OCI-LY1 (cell line): ENCODE results near the gene VTCN1.

ENCODE experiments used
- H2AFZ ChIP-seq: fragments of 200-600 bp; sonication (generic), shearing (Covaris generic); 2 replicates; pipeline ENCODE4 v1.6.0; 2014; ENCODE audit warnings: antibody characterized with exemption, mild to moderate bottlenecking, low read length
- H3F3A ChIP-seq: fragments of 200-600 bp; sonication (generic), shearing (Covaris generic); 2 replicates; pipeline ENCODE4 v1.6.0; 2014; ENCODE audit warnings: mild to moderate bottlenecking, antibody characterized with exemption, low read length, moderate library complexity; ENCODE audit not compliant: insufficient read depth
- H3K27ac ChIP-seq: fragments of 200-600 bp; sonication (generic); 2 replicates; pipeline ENCODE4 v1.5.1; 2014; ENCODE audit warnings: low read length, mixed run types, mild to moderate bottlenecking, low read depth; ENCODE audit not compliant: poor library complexity, severe bottlenecking
- H3K27me3 ChIP-seq: fragments of 200-600 bp; sonication (generic); 2 replicates; pipeline ENCODE4 v1.6.0; 2014; ENCODE audit warnings: antibody characterized with exemption, mild to moderate bottlenecking, low read length, moderate library complexity; ENCODE audit not compliant: insufficient read depth
- H3K36me3 ChIP-seq: fragments of 200-600 bp; sonication (generic); 2 replicates; pipeline ENCODE4 v1.6.1; 2014; ENCODE audit warnings: mild to moderate bottlenecking, antibody characterized with exemption, low read length, moderate library complexity, mixed read lengths; ENCODE audit not compliant: insufficient read depth
- H3K4me1 ChIP-seq: fragments of 200-600 bp; sonication (generic); 2 replicates; pipeline ENCODE4 v1.5.1; 2014; ENCODE audit warnings: mild to moderate bottlenecking, low read length, moderate library complexity; ENCODE audit not compliant: insufficient read depth, severe bottlenecking
- H3K4me2 ChIP-seq: fragments of 200-600 bp; sonication (generic), shearing (Covaris generic); 2 replicates; pipeline ENCODE4 v1.6.1; 2014; ENCODE audit warnings: low read length
- H3K4me3 ChIP-seq: fragments of 200-600 bp; sonication (generic); 2 replicates; pipeline ENCODE4 v1.5.1; 2014; ENCODE audit warnings: low read length, low read depth, mild to moderate bottlenecking, mixed read lengths; ENCODE audit not compliant: poor library complexity, severe bottlenecking
- H3K79me2 ChIP-seq: fragments of 200-600 bp; shearing (Covaris generic); 2 replicates; pipeline ENCODE4 v1.6.1; 2016; ENCODE audit warnings: mixed run types, low read length, mixed read lengths; ENCODE audit not compliant: insufficient read depth
- H3K9ac ChIP-seq: fragments of 200-600 bp; sonication (generic), shearing (Covaris generic); 2 replicates; pipeline ENCODE4 v1.6.1; 2014; ENCODE audit warnings: mild to moderate bottlenecking, low read length, mixed read lengths
- H3K9me2 ChIP-seq: fragments of 200-600 bp; sonication (generic), shearing (Covaris generic); 2 replicates; pipeline ENCODE4 v1.6.1; 2014; ENCODE audit warnings: low read depth, mild to moderate bottlenecking, low read length, mixed read lengths
- H3K9me3 ChIP-seq: fragments of 200-600 bp; shearing (Covaris generic); 2 replicates; pipeline ENCODE4 v1.6.1; 2014; ENCODE audit warnings: low read length, mixed read lengths
- H4K20me1 ChIP-seq: fragments of 200-600 bp; sonication (generic), shearing (Covaris generic); 2 replicates; pipeline ENCODE4 v1.6.0; 2016; ENCODE audit warnings: mild to moderate bottlenecking, low read length; ENCODE audit not compliant: insufficient read depth
- CTCF ChIP-seq: fragments of 200-600 bp; sonication (generic), shearing (Covaris generic); IDR thresholded peaks from 2 replicates; pipeline ENCODE4 v1.5.1; 2017; ENCODE audit warnings: mild to moderate bottlenecking, antibody characterized with exemption, low read length, moderate library complexity, mixed read lengths
- EZH2 ChIP-seq: fragments of 200-600 bp; sonication (generic), shearing (Covaris generic); IDR thresholded peaks from 2 replicates; pipeline ENCODE4 v1.8.0; 2017; ENCODE audit warnings: borderline replicate concordance, mixed run types, mild to moderate bottlenecking, antibody characterized with exemption, low read length, moderate library complexity, mixed read lengths

The VTCN1 gene

GRCh38 chr1:117097443-117097842 lies 113.3 kb downstream of the VTCN1 start:
- TF ChIP-seq CTCF (no peak), EZH2 (no peak)
- Histone ChIP-seq H3F3A (no peaks in the 10 kb centered on the region), H3K4me3 (no peak overlapping the region), H3K4me2 (no peak overlapping the region), H3K4me1 (no peaks in the 10 kb centered on the region), H3K27ac (no peak overlapping the region), H3K9ac (no peak overlapping the region), H3K9me2 (no peaks in the 10 kb centered on the region), H4K20me1 (no peaks in the 10 kb centered on the region), H3K36me3 (peaks cover 99% of the 10 kb centered on the region), H2AFZ (no peak overlapping the region), H3K27me3 (no peaks in the 10 kb centered on the region), H3K79me2 (no peaks in the 10 kb centered on the region), H3K9me3 (no peaks in the 10 kb centered on the region)

- no peak overlapping the region for H2AFZ ChIP-seq
- no peaks in the 10 kb centered on the region for H3K4me1 ChIP-seq
- TF ChIP-seq EZH2 = no peak
- TF ChIP-seq CTCF = no peak
- H3F3A ChIP-seq = no peaks in the 10 kb centered on the region
- H3K27me3 ChIP-seq = no peaks in the 10 kb centered on the region
- no peak overlapping the region for H3K4me3 ChIP-seq
- H3K9ac ChIP-seq = no peak overlapping the region
- H3K9me3 ChIP-seq = no peaks in the 10 kb centered on the region
- H3K9me2 ChIP-seq = no peaks in the 10 kb centered on the region
- H3K27ac ChIP-seq = no peak overlapping the region
- H3K4me2 ChIP-seq = no peak overlapping the region
- H4K20me1 ChIP-seq = no peaks in the 10 kb centered on the region
- peaks cover 99% of the 10 kb centered on the region for H3K36me3 ChIP-seq
- no peaks in the 10 kb centered on the region for H3K79me2 ChIP-seq
These were observed 113.7 kb downstream of the VTCN1 start for GRCh38 chr1:117096951-117097408.

- H2AFZ ChIP-seq = no peak overlapping the region
- H3K36me3 ChIP-seq = peaks cover 99% of the 10 kb centered on the region
- H3K27ac ChIP-seq = no peak overlapping the region
- no peak for TF ChIP-seq CTCF
- TF ChIP-seq EZH2 = no peak
- H3K9ac ChIP-seq = no peak overlapping the region
- no peaks in the 10 kb centered on the region for H3K9me2 ChIP-seq
- no peaks in the 10 kb centered on the region for H3F3A ChIP-seq
- H3K79me2 ChIP-seq = no peaks in the 10 kb centered on the region
- H3K27me3 ChIP-seq = no peaks in the 10 kb centered on the region
- H3K4me1 ChIP-seq = no peaks in the 10 kb centered on the region
- no peaks in the 10 kb centered on the region for H3K9me3 ChIP-seq
- no peak overlapping the region for H3K4me3 ChIP-seq
- no peaks in the 10 kb centered on the region for H4K20me1 ChIP-seq
- no peak overlapping the region for H3K4me2 ChIP-seq
These were observed 115.7 kb downstream of the VTCN1 start for GRCh38 chr1:117094841-117095604.
